ENCODE measurements around the gene IMPDH2. TPM values are rescaled to one million over a fixed set of nuclear protein-coding genes. Genes with fewer than 3 reads are reported as not detected.

IMPDH2 gene
- total and polyA plus RNA-seq, 2 of the 8 experiments (the other 6 are each of a cell fraction or from before 2014, with no cell fraction given), result 374 to 409 TPM

GRCh38 chr3:48999085-48999858 is 29.9 kb downstream of the IMPDH2 start:
- Histone ChIP-seq H3K79me2 (ENCODE audit: control insufficient read depth in 1 of 2, insufficient read depth in 2 of 2, low read length in 2 of 2) (no peaks in the 10 kb centered on the region; a peak in 1 of 4 replicates), H2BK5ac (ENCODE audit: low read depth, low read length) (no peak overlapping the region), H2BK20ac (ENCODE audit: low read length) (no peak overlapping the region), H3K9me3 (ENCODE audit: insufficient read depth in 2 of 2, low read depth in 1 of 2, low read length in 1 of 2) (no peaks in the 10 kb centered on the region), H3K23me2 (ENCODE audit: low read depth, low read length) (no peaks in the 10 kb centered on the region), H2BK12ac (ENCODE audit: low read depth, low read length) (no peak overlapping the region; the same call in 1 of the 2 replicates), H4K91ac (replicated peaks; ENCODE audit: insufficient read length, low read length) (no peak overlapping the region), H3K9ac (replicated peaks in 1 of 4; ENCODE audit: extremely low read depth in 1 of 4, low read depth in 3 of 4, low read length in 3 of 4) (no peak overlapping the region), H3K4me1 (replicated peaks in 1 of 4; ENCODE audit: control insufficient read depth in 3 of 4, insufficient read depth in 4 of 4, low read length in 3 of 4) (peaks cover 0 to 17% (median 7%) of the 10 kb centered on the region in 4 experiments; a peak in 5 of 7 replicates), H4K5ac (ENCODE audit: insufficient read length, low read depth, low read length) (no peak overlapping the region), H2BK120ac (replicated peaks; ENCODE audit: low read depth, low read length) (no peak overlapping the region), H3K56ac (replicated peaks; ENCODE audit: insufficient read length, low read depth, low read length) (no peak overlapping the region), H3K18ac (ENCODE audit: extremely low read depth, low read length) (no peak overlapping the region), H3K27ac (ENCODE audit: low read depth, low read length) (no peak overlapping the region), H4K20me1 (replicated peaks in 1 of 2; ENCODE audit: control insufficient read depth in 1 of 2, insufficient read depth in 2 of 2, low read length in 2 of 2) (peaks cover 0 to 4% of the 10 kb centered on the region in 2 experiments), H3K4me3 (ENCODE audit: extremely low read depth in 1 of 4, insufficient read depth in 2 of 4, low read depth in 3 of 4, low read length in 4 of 4) (peak overlapping the region in 2 of 4 experiments; percentile 7 to 14; a peak in 1 of 8 replicates), H2BK15ac (ENCODE audit: low read length) (no peak overlapping the region), H3K79me1 (ENCODE audit: low read depth, low read length) (peaks cover 3% of the 10 kb centered on the region), H3K4ac (replicated peaks; ENCODE audit: insufficient read length, low read depth, low read length) (no peak overlapping the region), H2AK5ac (ENCODE audit: low read depth, low read length) (no peak overlapping the region), H2AFZ (ENCODE audit: low read length) (no peak overlapping the region), H3K27me3 (replicated peaks in 1 of 4; ENCODE audit: control insufficient read depth in 3 of 4, extremely low read depth in 1 of 4, insufficient read depth in 3 of 4, low read length in 3 of 4) (no peaks in the 10 kb centered on the region), H3K36me3 (ENCODE audit: control insufficient read depth in 2 of 4, insufficient read depth in 4 of 4, low read length in 3 of 4) (peaks cover 0 to 3% (median 0%) of the 10 kb centered on the region in 4 experiments; a peak in 1 of 8 replicates), H3K4me2 (ENCODE audit: insufficient read depth in 1 of 2, low read depth in 2 of 2, low read length in 2 of 2) (peak overlapping the region in 1 of 2 experiments; percentile 37; a peak in 2 of 4 replicates), H3K14ac (ENCODE audit: insufficient read length) (no peak overlapping the region), H4K8ac (ENCODE audit: extremely low read depth, insufficient read depth, low read length) (no peak overlapping the region), H3K23ac (ENCODE audit: insufficient read length) (no peak overlapping the region)
- CTCF ChIA-PET (ENCODE audit: partially characterized antibody), result interaction anchor here (1.0 to 19.9 kb wide), 3 partner anchors 10 to 17 kb away, joined by 3 to 467 read pairs (median 42); partner anchors contain the start of genes DALRD3, NDUFAF3, P4HTM and WDR6
- POLR2A ChIA-PET (ENCODE audit: partially characterized antibody), result interaction anchor here (2.7 to 38.8 kb wide), 3 partner anchors 3 to 336 kb away, joined by 9 to 1518 read pairs (median 1518); partner anchors contain the start of genes CELSR3, DALRD3, IMPDH2 and NDUFAF3
- DNase-seq (ENCODE audit: low read depth in 1 of 2, low spot score in 2 of 2), result no peak
- TF ChIP-seq KDM4A (IDR thresholded peaks at IDR 0.05; ENCODE audit: low read depth, low read length, severe bottlenecking), result no peak
- TF ChIP-seq MAFK (IDR thresholded peaks at IDR 0.05; ENCODE audit: low read depth, low read length), result peak; percentile 22; the same call in 1 of the 2 replicates
- FAIRE-seq, result no peak
- WGBS, 2 experiments (ENCODE audit: extremely low coverage in 1 of 2, insufficient coverage in 1 of 2, insufficient read length in 1 of 2, insufficient replicate concordance in 2 of 2, low coverage in 1 of 2, low lambda C conversion rate in 2 of 2, missing lambda C conversion rate in 1 of 2), result 90% methylated on average over 8 of the region's 8 CpGs; no CpG with 5 or more reads in 1 of the 2 experiments

Data from H1 (cell line).